Ramos (cell line): Measurements from ENCODE around the gene GRID1.
"Not testable (repeated sequence)": the region's sequence is repeated elsewhere in the genome, so short reads cannot be mapped to it uniquely, and the experiment has no call there.

ENCODE experiments used
- in situ Hi-C: fragments of 300-500 bp; cut with MboI; formaldehyde crosslinking; loops from one replicate; pipeline ENCODE4 v1.14.3; 2022; ENCODE audit warnings: low sequenced_read_pairs; ENCODE audit not compliant: unreplicated experiment

Gene GRID1

GRCh38 chr10:85849315-85849714 is 517.3 kb downstream of the GRID1 start:
- in situ Hi-C loops = no loop called here

GRCh38 chr10:85848756-85849155 is 517.8 kb downstream of the GRID1 start:
- in situ Hi-C loops = no loop called here

- in situ Hi-C loops = no loop called here
These were observed 519.5 kb downstream of the GRID1 start for GRCh38 chr10:85847085-85847484.

- in situ Hi-C loops = not testable (repeated sequence)
These were observed 527.9 kb downstream of the GRID1 start for GRCh38 chr10:85838660-85839059.

- in situ Hi-C loops = no loop called here
These were observed 533.6 kb downstream of the GRID1 start for GRCh38 chr10:85832988-85833387.

GRCh38 chr10:85831422-85831821 is 535.2 kb downstream of the GRID1 start:
- in situ Hi-C loops = no loop called here

GRCh38 chr10:85826377-85826776 is 540.2 kb downstream of the GRID1 start:
- in situ Hi-C loops = no loop called here

- in situ Hi-C loops = no loop called here
These were observed 555.2 kb downstream of the GRID1 start for GRCh38 chr10:85811405-85811804.

GRCh38 chr10:85810674-85811073 is 555.9 kb downstream of the GRID1 start:
- in situ Hi-C loops = no loop called here

- in situ Hi-C loops = no loop called here
These were observed 571.1 kb downstream of the GRID1 start for GRCh38 chr10:85795460-85795859.

- in situ Hi-C loops = no loop called here
These were observed 572.0 kb downstream of the GRID1 start for GRCh38 chr10:85794553-85794952.

GRCh38 chr10:85792533-85792858 is 574.1 kb downstream of the GRID1 start:
- in situ Hi-C loops = no loop called here

GRCh38 chr10:85791818-85792532 is 574.6 kb downstream of the GRID1 start:
- in situ Hi-C loops = no loop called here

GRCh38 chr10:85789982-85790789 is 576.4 kb downstream of the GRID1 start:
- in situ Hi-C loops = no loop called here

GRCh38 chr10:85789125-85789524 is 577.5 kb downstream of the GRID1 start:
- in situ Hi-C loops = no loop called here

- in situ Hi-C loops = no loop called here
These were observed 578.0 kb downstream of the GRID1 start for GRCh38 chr10:85788570-85788969.

GRCh38 chr10:85787881-85788280 is 578.7 kb downstream of the GRID1 start:
- in situ Hi-C loops = no loop called here

GRCh38 chr10:85787393-85787792 is 579.2 kb downstream of the GRID1 start:
- in situ Hi-C loops = no loop called here

- in situ Hi-C loops = no loop called here
These were observed 580.1 kb downstream of the GRID1 start for GRCh38 chr10:85786401-85786899.

- in situ Hi-C loops = no loop called here
These were observed 581.8 kb downstream of the GRID1 start for GRCh38 chr10:85784792-85785191.

- in situ Hi-C loops = no loop called here
These were observed 585.2 kb downstream of the GRID1 start for GRCh38 chr10:85781404-85781803.

GRCh38 chr10:85778074-85778473 is 588.5 kb downstream of the GRID1 start:
- in situ Hi-C loops = no loop called here
